ENCODE measurements around the gene BHLHE23.
A peak's percentile ranks its signal among the peaks of the same experiment; 100 is the strongest.

Gene BHLHE23

DNA sequence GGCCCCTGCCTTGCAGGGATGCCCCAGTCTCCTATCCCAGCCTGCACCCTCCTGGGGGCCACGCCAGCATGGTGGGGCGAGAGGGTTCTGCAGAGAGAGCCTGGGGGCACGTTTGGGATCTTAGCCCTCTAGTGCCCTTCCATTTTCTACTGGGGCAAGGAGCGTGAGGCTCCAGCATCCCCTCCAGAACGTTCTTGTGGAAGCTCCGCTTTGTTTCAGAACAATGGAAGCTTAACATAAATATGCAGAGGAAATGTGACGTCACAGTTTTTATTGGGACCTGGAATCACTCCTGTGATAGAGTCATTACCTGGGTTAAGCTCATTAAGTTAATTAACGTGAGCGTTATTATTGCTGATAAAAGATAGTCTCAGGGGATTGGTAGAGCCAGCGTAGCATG is 19.6 kb downstream of the BHLHE23 start:
- DNase-seq, result no peak

DNA sequence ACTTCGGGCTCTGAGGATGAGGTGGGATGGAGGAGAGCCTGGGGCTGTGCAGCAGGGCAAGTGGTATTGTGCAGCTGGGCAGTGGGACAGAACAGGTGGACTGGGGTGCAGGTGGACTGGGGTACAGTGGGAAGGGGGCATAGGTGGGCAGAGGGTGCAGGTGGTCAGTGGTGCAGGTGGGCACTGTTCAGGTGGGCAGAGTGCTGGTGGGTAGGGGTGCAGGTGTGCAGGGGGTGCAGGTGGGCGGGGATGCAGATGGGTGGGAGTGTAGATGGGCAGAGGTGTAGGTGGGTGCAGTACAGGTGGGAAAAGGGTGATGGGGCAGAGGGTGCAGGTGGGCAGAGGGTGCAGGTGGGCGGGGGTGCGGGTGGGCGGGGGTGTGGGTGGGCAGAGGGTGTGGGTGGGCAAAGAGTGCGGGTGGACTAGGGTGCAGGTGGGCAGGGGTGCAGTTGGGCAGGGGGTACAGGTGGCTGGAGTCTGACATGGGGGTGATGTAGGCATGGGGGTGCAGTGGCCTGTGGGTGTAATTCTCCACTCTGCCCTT is 20.4 kb downstream of the BHLHE23 start:
- DNase-seq, result no peak

DNA sequence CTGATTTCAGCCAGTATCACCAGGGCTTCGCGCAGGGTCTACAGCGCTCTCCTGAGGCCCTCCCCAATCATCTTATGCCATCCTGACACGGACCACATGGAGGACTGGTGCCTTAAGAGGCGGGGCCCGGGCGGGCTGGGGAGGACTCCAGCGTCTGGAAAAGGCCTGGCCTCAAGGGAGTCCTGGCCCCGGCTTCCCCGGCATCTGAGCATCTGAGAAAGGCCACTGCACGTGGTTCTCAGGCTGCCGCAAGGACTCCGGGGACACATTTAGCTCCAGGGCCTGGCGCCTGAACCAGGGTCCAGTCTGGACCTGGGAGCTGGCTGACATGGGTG is 21.4 kb downstream of the BHLHE23 start:
- DNase-seq, result no peak

DNA sequence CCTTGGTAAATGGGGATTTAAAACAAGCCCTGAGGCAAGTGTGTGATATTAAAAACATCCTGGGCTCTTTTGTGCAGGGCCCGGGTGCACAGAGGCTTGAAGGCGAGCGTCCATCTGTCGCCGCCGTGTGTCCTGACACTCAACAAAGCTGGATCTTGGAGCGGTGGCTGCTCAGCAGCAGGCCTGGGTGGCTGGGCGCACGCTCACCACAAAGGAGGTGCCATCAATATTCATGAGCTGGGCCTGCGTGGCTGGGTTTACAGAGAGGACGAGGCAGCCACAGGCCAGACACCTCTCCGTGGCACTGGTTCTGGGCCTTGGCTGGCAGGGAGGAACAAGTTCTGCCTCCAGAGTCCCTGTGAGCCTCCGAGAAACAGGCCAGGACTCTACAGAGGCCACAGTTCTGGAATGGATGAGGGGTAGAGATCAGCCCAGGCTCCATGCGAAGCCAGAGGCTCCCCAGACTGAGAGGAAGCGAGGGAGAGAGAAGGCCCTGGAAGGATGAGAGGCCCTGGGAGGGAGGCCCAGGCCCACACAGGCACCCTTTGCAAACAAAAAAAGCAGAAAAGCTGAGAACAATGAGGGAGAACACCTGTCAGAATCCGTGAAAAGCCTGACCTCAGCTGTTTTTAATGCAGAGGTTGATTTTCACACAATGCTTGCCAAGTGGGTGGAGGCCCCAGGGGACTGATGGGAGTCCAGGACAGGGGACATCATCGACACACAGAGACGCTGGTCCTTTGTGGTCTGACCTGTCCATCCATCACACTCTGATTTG is 21.9 kb downstream of the BHLHE23 start:
- DNase-seq, result no peak

DNA sequence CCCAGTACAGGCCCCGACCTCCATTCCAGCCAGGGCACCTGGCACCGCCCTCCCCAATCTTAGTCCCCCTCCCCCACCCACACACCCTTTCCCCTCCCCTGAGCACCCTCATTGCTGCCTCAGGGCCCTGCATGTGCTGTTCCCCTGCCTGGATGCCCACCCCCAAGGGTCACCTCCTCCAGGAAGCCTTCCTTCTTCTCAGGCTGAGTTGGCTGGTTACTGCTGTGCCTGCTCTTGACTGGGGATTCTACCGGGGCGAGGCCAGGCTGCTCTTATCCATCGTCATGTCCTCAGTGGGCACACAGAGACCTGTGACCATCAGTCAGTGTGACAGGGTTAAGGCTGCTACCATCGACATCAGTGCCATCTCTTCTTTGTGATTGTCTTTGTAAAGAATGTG is 23.6 kb downstream of the BHLHE23 start:
- no peak for DNase-seq

DNA sequence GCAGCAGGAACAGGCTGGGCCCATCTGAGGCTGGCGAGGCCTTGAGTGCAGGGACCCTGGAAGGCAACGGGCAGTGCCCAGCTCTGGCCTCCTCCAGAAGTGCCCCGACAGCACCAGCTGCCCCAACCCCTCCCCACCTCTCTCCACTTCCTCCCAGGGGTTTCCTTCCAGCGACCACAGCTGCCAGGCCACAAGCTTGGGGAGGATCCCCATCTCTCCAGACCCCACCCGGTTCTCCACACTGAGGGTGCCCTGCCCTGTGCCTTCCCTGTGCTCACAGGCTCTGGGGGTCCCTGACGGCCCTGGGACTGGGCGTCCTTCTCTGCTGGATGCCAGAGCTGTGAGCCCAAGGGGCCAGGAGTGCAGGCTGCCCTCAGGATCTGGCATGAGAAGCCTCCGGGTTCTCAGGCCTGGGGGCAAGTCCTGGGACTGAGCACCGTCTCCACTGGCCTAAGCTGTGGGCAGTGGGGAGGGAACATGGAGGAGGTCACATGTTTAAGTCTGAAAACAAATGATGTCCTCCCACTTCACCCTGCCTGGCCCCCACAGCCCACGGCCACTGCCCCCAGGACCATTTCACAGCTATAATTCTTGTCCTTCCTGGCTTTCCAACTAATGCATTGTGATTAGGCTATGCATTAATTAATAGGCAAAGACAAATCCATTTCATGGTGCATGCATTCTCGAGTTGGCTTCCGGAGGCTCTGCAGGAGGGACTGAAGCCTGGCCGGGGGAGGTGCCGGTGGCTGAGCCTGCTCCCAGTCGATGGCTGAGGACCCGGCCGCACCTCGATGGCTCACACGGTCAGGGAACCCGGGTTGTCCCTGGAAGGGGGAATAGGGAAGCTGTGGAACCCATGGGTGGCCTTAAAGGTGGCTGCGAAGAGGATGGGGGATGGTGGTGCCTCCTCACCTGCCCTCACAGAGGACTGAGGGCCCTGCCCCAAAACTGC is 24.4 kb downstream of the BHLHE23 start:
- DNase-seq, result no peak

DNA sequence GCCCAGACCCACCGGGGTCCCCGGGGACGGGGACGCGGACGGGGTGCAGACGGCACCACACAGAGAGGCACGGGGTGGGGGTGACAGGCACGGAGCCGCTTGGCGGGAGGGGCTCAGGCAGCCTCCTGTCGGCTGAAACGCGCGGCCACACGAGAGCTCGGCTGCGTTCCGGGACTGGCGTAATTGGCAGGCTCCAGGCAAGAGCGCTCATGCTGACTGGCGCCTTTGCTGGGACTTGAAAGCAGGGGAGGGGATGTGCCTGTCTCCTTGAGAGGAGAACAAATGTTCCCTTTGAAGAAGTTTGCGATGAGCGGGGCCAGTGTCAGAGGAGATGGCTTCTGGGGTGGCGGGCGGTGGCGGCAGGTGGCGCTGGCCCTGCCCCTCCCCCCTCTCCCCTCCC is 25.8 kb downstream of the BHLHE23 start:
- DNase-seq, result peak in 1 of 2 experiments; percentile 49

DNA sequence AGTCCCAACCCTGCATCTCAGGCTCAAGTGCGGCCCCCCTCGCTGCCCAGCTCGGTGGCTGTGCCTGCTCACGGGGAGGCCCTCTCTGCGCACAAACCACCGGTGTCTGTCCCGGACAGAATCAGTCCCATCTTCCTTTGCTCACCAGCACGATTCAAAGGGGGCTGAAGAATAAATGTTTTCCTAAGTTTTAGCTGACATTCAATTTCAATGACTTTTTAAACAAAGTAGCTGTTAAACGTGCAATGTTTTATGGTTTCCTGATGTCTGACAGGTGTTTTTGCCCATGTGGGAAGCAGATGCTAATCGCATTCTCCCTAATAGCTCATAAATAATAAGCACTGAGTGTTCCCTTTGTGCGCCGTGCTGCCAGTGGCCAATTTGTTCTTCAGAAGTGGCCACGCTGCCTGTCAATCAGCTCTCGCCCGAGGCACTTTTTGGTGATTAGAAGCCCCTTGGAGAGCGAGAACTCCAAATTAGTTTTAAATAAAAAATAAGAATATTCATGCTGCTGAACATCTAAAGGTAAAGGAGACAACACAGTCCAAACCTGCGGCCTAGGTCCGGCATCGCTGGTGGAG is 26.3 kb downstream of the BHLHE23 start:
- DNase-seq, result no peak

DNA sequence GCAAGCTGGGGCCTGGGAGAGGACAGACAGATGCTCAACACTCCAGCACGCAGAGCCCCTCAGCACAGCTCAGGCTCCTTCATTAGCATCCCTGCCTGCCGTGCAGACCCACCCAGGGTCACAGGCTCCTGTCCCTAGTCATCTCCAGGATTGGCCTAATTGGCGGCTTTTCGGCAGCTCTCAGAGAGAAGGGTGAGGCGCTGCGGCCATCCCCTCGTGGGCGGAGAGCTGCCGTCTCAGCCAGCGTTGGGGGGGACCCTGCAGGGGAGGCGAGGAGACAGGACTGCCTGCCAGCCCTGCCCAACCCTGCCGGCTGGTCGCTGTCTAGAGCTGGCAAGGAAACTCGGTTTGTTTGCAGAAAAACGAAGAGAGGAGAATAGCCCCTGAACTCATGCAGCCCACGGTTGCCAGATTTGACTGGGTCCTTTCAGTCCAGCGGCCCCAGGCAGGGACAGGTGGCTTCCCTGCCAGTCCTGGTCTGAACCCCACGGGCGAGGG is 26.8 kb downstream of the BHLHE23 start:
- DNase-seq, result no peak

DNA sequence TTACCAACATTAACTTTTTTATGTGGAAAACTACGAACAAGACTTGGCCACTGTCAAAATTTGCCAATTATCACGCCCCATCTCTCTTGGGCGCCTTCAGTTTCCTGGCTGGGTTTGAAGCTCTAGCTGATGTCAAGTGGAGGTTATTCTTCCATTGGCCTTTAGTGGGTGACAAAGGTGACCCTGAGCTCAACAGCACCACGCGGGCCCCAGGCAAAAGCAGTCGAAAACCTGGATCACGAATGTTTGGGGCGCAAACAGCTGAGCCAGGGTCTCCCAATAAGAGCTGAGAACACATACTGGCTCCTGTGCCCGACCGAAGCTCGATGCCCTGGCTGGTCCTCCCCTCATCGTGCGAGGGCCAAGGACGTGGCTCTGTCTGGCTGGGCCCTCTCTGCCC is 27.5 kb downstream of the BHLHE23 start:
- DNase-seq, result no peak

DNA sequence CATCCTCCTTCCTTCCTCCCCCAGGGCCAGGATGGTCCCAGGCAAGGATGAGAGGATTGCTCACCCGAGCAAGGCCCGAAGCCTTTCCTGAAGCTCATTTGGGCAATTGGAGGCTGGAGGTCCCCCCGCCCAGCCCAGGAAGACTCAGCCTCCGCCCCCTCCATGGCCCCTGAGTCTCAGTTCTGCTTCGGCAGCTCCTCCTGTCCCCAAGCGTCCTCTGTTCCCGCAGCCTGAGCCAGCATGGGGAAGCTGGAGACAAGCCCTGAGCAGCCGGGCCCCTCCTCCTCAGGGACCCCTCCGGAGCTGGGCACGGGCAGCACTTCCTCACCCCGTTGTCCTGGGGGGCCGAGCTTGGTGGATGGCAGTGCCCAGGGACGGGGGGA is 28.2 kb downstream of the BHLHE23 start:
- DNase-seq, result no peak

DNA sequence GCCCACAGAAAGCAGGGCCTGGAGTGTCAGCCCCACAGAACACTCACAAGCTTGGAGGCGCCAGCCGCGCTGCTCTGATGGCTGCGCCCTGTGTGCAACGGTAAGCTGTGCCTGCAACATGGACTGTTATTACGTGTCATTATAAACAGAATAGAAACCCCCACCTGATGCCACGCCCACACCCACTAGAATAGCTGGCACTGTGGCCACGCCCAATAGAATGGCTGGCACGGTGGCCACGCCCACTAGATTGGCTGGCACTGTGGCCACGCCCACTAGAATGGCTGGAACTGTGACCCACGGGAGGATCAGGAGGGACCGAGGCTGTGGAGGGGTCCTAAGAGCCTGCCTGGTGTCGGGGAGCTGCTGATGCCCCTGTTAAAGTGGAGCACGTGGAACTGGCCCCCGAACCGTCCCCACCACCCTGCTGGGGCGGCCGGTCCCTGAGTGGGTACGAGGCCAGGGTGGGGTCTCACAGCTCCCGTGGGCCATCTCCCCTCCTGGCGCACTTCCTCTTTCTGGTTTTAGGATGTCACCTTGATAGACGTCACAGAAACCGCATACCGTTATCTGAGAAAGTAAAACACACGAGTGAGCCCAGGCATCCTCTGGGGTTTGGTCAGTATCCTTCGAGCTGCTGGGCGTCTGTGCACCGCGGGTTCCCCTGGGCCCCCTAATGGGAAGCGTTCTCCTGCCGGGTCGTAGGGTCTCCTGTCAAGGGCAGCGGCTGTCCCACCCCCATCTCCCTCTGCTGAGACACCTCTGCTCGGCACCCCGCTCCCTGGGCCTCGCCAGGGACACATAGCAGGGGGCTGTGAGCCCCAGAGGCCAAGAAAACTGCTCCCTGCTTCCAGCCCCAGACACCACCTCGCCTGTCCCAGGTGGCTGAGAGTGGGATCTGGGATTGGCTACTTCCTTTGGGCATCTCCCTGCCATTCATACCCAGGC is 28.9 kb downstream of the BHLHE23 start:
- DNase-seq, result peak; percentile 81 to 82

DNA sequence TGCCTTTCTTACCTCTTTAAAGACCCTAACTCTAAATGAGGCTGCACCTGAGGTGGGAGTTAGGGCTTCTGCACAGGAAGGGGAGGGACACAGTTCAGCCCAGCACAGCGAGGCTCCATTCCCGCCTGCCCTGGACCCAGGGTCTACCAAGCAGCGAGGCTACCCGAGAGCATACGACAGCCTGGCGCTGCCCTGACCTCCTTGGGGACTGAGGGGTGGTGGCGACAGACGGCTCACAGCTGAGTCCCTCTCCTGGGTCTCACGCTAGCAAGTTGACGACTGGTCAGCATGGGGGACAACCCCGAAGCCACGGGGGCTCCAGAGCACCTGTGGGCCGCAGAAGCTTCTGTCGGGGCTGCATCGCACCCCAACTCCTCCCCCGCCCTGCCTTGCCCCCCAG is 29.9 kb downstream of the BHLHE23 start:
- no peak for DNase-seq

DNA sequence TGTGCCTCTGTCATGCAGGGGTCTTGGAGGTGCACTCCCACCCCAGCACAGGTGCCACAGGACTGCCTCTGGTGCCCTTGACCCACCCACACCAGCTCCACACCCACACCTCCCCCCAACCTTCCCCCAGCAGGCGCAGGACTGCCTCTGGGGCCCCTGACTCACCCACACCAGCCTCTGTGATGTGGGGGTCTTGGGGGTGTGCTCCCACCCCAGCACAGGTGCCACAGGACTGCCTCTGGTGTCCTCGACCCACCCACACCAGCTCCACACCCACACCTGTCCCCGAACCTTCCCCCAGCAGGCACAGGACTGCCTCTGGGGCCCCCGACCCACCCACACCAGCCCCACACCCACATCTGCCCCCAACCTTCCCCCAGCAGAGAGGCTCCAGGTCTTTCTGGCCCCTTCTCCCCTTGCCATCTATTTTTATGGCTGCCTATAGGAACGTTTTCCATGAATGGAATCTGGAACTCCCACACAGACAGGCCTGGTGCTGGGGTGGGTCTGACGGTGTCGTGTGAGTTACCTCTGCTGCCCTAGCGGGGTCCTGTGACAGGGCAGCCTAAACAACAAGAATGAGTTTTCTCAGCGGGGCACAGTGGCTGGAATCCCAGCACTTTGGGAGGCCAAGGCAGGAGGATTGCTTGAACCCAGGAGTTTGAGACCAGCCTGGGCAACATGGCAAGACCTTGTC is 30.8 kb downstream of the BHLHE23 start:
- DNase-seq, result no peak

DNA sequence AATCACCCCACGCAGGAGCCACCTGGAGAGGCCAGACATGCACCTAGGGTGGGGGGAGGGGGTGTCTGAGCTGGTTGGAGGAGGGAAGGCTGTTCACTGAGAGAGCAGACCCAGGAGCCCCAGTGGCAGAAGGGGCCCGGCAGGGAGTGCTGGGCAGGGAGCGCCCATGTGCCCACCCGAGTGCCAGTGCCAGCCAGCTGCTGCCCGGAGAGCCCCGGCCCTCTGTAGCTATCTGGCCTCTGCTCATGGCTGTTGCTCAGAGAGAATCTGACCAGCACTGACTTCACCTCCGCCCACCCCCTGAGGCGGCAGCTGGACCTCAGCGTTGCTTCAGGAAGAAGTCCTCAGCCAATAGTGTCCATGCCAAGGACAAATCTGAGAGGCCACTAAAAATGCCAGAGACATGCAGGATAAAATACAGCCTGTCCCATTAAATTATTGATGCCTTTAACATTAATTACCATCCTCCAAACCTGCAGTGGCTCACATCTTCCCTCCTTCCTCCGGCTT is 31.5 kb downstream of the BHLHE23 start:
- no peak for DNase-seq

DNA sequence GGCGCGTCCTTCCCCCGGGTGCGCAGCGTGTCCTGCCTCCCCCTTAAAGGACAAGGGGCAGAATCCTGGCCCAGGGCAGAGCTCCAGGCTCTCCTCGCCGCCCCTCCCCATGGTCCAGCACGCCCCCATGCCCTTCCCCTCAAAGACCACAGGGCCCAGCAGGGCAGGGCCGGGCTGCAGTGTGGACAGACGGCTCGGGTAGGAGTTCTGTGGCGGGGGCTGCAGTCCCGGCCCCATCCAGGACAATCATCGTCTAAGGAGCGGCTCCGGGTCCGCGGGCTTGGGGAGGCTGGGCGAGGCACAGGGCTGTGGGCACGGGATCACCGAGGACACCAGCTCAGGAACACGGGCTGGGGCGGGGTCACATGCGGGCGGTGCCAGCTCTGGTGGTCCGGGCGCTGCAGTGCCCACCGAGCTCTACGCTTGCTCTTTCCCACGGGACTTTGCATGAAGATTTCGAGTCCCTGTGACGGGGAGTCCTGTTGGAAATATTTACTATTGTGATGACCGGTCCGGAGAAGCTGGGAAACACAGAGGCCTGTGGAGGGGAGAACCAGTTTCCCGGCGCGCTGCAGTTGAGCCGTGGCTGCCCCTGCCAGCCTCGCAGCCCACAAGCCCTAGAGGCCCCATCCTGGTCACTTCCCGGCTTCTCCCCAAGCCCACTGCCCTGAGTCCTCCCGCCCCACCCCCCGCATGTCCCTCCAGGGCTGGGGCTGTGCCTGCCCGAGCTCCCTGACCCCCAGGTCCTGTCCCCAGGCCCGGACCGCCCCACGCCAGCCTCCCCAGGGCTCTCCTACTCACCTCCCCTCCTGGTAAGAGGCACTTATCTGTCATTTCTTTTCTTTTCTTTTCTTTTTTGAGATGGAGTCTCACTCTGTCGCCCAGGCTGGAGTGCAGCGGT is 33.7 kb downstream of the BHLHE23 start:
- DNase-seq, result no peak

DNA sequence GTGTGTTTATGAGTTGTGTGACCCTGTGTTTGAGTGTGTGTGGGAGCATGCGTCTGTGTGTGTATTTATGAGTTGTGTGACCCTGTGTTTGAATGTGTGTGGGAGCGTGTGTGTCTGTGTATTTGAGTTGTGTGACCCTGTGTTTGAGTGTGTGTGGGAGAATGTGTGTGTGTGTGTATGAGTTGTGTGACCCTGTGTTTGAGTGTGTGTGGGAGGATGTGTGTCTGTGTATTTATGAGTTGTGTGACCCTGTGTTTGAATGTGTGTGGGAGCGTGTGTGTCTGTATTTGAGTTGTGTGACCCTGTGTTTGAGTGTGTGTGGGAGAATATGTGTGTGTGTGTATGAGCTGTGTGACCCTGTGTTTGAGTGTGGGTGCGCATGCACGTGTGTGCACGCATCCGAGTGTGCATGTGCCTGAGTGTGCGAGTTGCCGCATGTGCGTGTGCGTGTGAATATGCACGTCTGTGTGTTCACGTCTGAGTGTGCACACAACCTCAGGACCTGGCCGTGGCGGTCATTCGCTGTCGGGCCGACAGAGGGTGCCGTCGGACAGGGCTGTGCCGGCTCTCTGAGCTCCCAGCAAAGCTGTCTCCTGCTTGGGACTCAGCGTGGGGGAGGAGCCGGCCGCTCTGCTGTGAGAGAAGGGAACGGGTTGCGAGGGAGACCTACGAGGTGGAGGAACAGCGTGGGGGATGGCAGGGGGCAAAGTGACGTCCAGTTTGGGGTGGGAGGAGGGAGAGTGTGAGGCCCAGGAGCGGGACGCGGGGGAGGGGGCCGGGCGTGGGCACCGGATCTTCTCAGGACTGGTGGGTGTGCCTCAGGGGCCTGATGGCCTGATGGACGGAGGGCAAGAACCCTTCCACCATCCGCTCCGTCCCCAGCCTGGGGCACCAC is 34.6 kb downstream of the BHLHE23 start:
- peak; percentile 92 to 94 for DNase-seq

DNA sequence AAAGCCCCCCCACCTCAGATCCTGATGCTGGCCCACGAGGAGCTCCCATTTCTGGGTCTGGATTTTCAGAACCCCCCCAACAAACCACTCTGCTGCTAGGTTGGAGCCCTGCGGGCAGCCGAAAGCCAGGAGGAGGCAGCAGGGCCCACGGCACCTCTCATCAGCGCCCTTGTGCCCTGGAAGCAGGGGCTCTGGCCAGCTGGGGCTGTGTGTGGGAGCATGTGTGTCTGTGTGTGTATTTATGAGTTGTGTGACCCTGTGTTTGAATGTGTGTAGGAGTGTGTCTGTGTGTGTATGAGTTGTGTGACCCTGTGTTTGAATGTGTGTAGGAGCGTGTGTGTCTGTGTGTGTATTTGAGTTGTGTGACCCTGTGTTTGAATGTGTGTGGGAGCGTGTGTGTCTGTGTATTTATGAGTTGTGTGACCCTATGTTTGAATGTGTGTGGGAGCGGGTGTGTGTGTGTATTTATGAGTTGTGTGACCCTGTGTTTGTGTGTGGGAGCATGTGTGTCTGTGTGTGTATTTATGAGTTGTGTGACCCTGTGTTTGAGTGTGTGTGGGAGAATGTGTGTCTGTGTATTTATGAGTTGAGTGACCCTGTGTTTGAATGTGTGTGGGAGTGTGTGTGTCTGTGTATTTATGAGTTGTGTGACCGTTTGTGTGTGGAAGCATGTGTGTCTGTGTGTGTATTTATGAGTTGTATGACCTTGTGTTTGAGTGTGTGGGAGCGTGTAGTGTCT is 35.4 kb downstream of the BHLHE23 start:
- no peak for DNase-seq

Data from activated T-cell treated with anti-CD3 and anti-CD28 coated beads, Interleukin-2, amount 50 U/mL, for 48 hours (primary cell).